KOPT-K1 (cell line): ENCODE data around the gene RFTN1.

Experiments
- H3K27ac ChIP-seq: fragments of 200-600 bp; sonication (generic); 2 replicates; pipeline ENCODE4 v1.5.1; 2016; ENCODE audit warnings: antibody characterized with exemption, mild to moderate bottlenecking, low read depth, low read length; ENCODE audit not compliant: poor library complexity, severe bottlenecking
- H3K36me3 ChIP-seq: fragments of 200-600 bp; sonication (generic); 2 replicates; pipeline ENCODE4 v1.5.1; 2017; ENCODE audit warnings: antibody characterized with exemption, mild to moderate bottlenecking, low read length, moderate library complexity; ENCODE audit not compliant: insufficient read depth
- H3K9me3 ChIP-seq: fragments of 200-600 bp; sonication (generic); 2 replicates; pipeline ENCODE4 v1.5.1; 2017; ENCODE audit warnings: antibody characterized with exemption, low read length, mild to moderate bottlenecking; ENCODE audit not compliant: insufficient read depth, poor library complexity, severe bottlenecking

RFTN1 gene

DNA sequence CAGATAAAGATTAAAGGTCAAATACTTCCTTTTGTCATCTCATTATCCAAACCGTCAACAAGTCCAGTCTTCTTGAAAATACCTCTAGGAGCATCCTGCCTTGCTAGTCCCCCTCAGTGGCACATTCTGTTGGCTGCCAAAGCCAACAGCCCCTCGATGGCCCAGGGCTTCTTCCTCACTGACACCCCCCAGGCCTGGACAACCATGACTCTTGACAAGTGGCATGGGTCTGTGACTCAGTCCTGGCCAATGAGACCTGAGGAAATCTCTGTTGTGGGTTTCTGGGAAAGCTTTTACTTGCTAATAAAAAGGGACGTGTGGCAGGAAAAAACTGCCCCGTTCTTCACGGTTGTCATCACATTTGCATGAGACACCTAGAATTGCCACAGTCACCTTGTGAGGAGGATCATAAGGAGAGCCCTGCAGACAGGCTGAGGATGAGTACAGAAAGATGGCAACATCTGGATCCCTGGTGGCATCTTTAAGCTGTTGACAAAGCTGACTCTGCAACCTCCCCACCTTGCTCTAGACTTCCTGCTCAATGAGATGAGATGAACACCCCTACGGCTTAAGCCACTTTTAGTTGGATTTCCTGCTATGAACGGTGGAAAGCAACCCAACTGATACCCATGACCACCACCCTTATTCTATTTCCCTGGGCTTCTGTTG is 167.0 kb downstream of the RFTN1 start:
- H3K36me3 ChIP-seq, result peaks cover 38% of the 10 kb centered on the region
- no peaks in the 10 kb centered on the region for H3K9me3 ChIP-seq
- H3K27ac ChIP-seq, result no peak overlapping the region

DNA sequence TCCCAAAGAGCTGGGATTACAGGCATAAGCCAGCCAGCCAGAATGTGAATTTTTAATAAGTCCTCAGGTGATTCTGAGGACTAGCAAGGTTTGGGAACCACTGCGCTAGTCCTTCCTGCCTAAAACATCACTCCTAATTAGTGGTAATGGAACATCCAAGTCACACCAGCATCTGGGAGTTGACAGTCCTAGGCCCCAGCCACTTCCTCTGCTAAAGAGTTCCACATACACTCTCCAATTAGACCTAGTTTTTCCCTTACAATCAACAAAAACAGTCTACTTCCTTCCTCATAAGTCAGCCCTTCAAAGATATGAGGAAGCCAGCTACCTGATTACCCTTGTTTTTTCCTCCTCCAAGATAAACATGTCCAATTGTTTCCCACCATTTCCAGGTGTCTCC is 170.4 kb downstream of the RFTN1 start:
- H3K27ac ChIP-seq, result no peak overlapping the region
- H3K9me3 ChIP-seq, result no peaks in the 10 kb centered on the region
- peaks cover 12% of the 10 kb centered on the region; the same call in 1 of the 2 replicates for H3K36me3 ChIP-seq

DNA sequence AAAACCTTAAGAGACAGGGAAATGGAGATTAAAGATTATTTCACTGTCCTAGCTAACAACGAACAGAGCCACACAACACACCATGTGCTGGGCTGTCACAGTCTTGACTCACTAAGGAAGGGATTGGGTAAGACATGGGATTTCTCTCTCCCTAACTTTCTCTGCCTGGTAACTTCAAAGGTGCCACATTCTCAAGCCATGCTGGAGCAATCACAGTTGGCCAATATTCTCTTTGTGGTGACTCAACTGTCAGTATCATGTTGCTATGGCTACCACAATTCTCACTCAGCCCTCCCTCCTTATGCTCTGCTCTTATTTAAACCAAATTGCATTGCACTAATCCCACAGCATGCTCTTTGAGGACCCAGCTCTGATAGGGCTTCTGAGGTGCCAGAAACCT is 174.5 kb downstream of the RFTN1 start:
- peak overlapping the region; percentile 61 for H3K27ac ChIP-seq
- no peaks in the 10 kb centered on the region for H3K9me3 ChIP-seq
- peaks cover 16% of the 10 kb centered on the region; the same call in 1 of the 2 replicates for H3K36me3 ChIP-seq

DNA sequence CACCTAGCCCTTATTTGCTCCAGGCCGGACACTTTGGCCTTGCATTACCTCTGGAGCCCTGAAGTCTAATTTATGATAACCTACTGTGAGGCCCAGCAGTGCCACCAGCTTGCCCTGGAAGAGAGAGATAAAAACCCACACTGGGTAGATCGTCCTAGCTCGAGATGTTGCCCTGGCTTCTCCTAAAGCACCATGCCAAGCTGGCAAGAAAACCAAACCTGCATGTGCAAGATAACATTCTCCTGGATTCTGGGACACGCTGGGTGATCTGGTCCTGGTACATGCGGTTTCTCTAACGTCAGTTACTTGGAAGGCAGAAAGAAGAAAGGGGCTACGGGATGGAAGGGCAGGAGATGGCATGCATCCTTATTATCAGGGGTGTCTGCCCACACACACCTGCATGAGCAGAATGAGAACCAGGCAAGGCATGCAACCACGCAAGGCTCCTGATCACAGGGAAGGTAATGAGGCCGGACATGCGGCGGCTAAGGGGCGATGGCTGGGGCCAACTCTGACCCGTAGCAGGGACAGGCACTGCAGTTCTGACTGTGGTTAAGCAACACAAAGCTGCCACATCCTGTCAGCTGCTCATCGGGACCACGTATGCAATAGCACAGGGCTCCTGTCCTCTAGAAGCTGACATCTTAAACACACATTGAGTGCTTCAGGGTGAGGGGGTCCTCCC is 175.5 kb downstream of the RFTN1 start:
- H3K36me3 ChIP-seq, result peaks cover 16% of the 10 kb centered on the region; the same call in 1 of the 2 replicates
- H3K9me3 ChIP-seq, result no peaks in the 10 kb centered on the region
- peak overlapping the region; percentile 61 for H3K27ac ChIP-seq

DNA sequence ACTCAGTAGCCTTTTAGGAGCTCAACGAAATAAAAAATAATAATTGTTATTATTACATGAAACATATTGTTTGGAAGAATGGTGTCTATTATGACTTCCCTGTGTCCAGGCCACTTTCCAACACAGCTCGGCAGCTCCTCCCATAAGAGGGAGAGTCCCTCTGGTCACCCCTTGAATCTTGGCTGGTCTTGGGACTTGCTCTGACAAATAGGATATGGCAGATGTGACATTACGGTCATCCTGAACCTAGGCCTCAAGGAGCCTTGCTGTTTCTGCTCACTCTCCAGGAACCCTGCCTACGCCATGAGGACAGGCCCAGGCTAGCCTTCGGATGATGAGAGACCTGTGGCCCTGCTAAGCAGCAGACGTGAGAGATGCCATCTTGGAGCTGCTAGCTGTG is 176.7 kb downstream of the RFTN1 start:
- Histone ChIP-seq H3K36me3 (peaks cover 26% of the 10 kb centered on the region), H3K9me3 (peaks cover 10% of the 10 kb centered on the region), H3K27ac (no peak overlapping the region)

DNA sequence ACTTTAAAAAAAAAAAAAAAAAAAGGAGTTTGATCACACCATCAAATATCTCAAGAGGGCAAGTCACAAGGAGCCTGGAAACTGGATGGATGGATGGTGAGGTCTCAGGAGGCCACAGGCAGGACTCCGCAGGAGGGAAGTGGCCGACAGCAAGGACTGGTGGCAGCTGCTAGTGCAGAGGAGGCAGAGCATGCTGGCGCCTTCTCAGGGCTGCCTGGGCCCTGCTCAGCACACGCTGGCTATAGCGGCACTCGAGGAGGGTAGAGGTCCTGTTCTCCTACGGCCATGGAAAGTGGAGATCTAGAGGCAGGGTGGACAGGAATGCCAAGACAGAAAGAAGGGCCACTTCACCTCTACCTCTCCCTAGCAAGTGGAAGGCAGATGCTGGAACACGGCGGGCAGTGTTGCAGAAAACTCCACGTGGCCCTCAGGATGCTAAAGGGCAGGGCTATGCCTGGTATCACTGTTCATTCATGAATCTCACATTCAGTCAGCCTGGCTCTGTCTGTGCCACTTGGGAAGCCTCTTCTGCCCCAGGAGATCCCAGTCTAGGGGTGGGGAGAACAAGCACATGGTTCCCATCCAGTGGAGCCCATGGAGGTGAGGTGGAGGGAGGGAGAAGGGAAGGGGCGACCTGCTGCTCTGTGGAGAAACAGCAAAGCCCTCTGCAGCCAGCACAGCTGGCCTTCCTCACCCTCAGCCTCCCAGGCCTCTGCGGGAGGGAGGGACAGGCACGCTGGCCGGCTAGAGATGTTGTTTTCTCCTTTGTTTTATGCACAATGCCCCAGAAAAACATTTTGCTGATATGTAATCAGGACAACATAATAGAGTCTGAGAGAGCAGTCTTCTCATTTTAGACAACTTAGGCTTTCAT is 177.5 kb downstream of the RFTN1 start:
- peaks cover 18% of the 10 kb centered on the region for H3K9me3 ChIP-seq
- H3K27ac ChIP-seq, result no peak overlapping the region
- peaks cover 32% of the 10 kb centered on the region for H3K36me3 ChIP-seq

DNA sequence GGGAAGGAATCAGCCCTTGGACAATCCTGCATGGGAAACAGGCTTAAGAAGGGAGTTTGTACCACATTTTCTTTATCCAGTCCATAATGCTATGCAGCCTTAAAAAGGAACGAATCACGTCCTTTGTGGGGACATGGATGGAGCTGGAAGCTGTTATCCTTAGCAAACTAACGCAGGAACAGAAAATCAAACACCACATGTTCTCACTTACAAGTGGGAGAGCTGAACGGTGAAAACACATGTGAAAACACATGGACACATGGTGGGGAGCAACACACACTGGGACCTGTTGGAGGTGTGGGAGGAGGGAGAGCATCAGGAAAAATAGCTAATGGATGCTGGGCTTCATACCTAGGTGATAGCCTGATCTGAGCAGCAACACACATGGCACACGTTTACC is 178.2 kb downstream of the RFTN1 start:
- no peak overlapping the region for H3K27ac ChIP-seq

DNA sequence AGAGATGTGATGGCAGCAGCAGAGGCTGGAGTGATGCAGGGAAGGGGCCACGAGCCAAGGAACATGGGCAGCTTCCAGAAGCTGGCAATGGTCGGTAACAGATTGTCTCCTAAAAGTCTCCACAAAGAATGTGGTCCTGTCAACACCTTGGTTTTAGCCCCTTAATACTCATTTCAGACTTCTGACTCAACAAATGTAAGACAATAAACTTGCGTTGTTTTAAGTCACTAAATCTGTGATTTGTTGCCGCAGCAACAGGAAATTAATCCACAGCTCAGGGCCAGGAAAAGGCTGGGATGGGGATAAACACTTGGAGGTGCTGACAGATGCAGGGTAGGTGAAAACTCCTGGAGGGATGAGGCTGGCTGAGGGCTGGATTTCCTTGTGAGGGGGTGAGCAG is 178.6 kb downstream of the RFTN1 start:
- Histone ChIP-seq H3K9me3 (peaks cover 21% of the 10 kb centered on the region), H3K27ac (no peak overlapping the region), H3K36me3 (peaks cover 42% of the 10 kb centered on the region)

More for the DNA sequence above, 178.2 kb downstream of the RFTN1 start:
- Histone ChIP-seq H3K36me3 (peaks cover 38% of the 10 kb centered on the region), H3K9me3 (peaks cover 21% of the 10 kb centered on the region)

DNA sequence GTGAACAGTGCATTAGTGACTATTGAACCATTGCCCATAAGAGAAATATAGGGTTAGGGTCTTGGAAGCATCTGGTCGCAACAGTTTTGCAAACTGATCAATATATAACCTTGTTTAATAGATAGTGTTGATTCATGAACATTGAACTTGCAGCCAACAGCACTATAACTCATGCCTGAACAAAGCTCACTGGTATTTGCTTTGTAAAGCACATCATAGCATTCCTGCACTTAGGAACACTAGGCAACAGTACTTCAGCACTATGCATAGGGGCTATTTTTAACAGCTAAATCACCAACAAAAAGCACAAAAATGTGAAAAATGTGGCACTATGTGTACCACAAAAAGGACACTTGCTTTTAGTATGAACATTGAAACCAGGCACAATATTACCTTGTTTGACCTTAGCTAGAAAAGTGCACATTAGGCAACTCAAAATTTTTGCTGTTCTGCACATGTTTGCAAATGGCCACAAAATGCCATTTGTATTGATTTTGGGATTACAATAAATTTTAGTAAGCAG is 180.5 kb downstream of the RFTN1 start:
- Histone ChIP-seq H3K36me3 (peaks cover 42% of the 10 kb centered on the region), H3K27ac (no peak overlapping the region), H3K9me3 (peaks cover 21% of the 10 kb centered on the region)

DNA sequence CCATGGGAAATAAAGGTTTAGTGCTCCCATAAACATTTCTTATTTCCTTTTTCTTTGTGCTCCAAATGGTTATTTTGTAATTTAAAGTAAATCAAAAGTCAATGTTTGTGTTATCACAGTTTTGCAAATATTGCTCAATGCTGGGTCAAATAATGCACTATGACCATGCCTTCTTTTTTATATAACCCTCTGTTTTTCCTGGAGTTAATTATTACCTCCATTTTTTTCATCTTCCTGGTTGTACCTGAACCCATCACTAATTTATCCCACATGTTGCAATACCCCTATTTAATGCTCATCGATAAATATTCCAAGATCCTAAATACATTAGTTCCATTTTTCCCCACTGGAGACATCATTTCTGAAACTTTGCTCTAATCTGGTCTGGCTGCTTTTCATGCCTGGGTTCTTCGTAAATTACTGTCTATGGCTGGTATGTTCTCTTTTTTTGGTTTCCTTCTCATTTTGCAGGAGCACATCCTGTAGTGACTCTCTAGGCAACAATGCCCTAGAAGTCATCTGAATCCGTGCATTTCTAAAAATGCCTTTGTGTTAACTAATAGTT is 182.1 kb downstream of the RFTN1 start:
- H3K9me3 ChIP-seq, result peaks cover 21% of the 10 kb centered on the region
- H3K36me3 ChIP-seq, result peaks cover 50% of the 10 kb centered on the region
- no peak overlapping the region for H3K27ac ChIP-seq

DNA sequence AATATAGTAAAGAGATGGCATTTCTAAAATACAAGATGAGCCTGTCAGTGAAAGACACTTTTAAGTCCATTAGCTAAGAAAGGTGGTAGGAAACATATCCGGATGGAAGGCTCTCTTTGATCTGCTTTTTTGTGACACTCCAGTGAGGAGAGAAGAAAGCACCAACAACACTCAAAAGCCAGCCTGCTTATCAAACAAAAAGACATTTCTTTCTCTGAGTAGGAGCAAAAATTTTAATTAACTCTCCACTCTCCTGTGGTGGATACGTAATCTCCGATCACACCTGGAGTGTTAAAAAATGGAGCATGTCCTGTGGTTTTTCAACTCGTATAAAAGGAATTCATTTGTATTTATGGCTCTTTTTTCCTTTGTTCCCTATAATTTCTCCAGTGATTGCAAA is 183.1 kb downstream of the RFTN1 start:
- H3K9me3 ChIP-seq, result peaks cover 21% of the 10 kb centered on the region
- no peak overlapping the region for H3K27ac ChIP-seq
- peaks cover 57% of the 10 kb centered on the region for H3K36me3 ChIP-seq

DNA sequence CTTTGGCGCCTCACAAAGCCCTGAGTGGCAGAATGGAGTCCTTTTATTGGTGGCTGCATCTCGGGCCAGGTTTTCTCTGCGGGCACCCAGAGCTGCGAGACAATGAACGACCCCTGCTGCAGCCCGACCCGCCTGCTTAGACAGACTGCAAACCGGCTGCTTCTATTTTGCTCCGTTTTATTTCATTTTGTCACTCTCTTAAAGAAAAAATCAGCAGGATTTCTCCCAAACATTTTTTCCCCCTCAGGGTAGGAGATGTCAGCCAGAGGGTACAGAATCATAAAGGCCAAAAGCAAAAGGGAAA is 183.7 kb downstream of the RFTN1 start:
- H3K36me3 ChIP-seq, result peaks cover 57% of the 10 kb centered on the region
- no peak overlapping the region for H3K27ac ChIP-seq
- peaks cover 21% of the 10 kb centered on the region for H3K9me3 ChIP-seq

DNA sequence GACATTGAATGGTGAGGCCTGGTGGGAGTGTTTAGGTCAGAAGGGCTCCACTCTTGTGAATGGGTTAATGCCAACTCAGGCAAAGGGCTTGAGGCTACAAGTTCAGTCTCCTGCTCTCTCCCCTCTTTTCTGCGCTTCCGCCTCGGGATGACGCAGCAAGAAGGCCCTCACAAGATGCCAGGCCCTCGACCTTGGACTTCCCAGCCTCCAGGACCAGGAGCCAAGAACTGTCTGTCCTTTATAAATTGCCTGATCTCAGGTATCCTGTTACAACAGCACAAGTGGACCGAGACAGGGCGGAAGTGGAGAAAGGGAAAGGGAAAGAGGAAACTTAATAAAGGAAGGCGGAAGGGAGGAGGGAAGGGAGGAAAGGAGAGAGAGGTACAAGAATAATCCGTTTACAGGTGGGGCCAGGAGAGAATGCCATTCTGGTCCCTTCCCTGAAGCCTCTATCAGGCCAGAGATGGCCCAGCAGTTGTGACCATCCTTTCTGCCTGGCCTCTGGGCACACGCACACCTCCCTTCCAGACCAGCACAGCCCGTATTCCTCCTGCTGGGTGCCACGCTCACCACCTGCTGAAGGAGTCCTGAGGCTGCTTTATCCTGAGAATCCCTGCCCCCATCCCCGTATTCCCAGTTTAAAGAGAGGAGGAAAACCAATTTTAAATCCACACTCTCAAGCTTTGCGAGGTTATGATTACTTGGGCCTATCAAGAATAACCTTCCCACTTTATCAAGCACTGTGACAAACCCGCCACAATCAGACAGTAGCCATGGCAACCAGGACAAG is 184.3 kb downstream of the RFTN1 start:
- Histone ChIP-seq H3K27ac (no peak overlapping the region), H3K9me3 (peaks cover 21% of the 10 kb centered on the region), H3K36me3 (peaks cover 53% of the 10 kb centered on the region)

DNA sequence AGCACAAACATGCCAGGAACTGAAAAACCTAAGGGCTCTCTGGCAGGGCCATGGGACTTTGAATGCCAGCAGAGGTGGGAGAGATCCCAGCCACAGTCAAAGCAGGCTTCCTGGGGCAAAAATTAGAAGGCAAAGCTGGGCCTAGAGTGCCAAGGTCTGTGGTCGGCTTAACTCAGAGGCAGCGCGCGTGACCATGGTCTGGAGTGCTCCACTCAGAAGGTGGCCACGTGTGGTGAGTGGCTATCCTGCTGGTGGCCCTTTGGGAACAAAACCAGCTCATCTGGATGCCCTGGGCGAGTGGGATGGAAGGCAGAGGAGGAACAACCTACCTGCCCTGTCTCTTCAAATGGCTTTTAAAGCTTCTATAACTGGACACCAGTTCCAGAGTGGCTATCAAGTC is 185.4 kb downstream of the RFTN1 start:
- Histone ChIP-seq H3K9me3 (peaks cover 21% of the 10 kb centered on the region), H3K36me3 (peaks cover 60% of the 10 kb centered on the region), H3K27ac (no peak overlapping the region)
